ENCODE data around the gene DLGAP1. TPM values are rescaled to one million over a fixed set of nuclear protein-coding genes. Genes with fewer than 3 reads are reported as not detected.

DLGAP1 gene
- total RNA-seq, 1 experiment from 2014 or later: 23.2 TPM

DNA sequence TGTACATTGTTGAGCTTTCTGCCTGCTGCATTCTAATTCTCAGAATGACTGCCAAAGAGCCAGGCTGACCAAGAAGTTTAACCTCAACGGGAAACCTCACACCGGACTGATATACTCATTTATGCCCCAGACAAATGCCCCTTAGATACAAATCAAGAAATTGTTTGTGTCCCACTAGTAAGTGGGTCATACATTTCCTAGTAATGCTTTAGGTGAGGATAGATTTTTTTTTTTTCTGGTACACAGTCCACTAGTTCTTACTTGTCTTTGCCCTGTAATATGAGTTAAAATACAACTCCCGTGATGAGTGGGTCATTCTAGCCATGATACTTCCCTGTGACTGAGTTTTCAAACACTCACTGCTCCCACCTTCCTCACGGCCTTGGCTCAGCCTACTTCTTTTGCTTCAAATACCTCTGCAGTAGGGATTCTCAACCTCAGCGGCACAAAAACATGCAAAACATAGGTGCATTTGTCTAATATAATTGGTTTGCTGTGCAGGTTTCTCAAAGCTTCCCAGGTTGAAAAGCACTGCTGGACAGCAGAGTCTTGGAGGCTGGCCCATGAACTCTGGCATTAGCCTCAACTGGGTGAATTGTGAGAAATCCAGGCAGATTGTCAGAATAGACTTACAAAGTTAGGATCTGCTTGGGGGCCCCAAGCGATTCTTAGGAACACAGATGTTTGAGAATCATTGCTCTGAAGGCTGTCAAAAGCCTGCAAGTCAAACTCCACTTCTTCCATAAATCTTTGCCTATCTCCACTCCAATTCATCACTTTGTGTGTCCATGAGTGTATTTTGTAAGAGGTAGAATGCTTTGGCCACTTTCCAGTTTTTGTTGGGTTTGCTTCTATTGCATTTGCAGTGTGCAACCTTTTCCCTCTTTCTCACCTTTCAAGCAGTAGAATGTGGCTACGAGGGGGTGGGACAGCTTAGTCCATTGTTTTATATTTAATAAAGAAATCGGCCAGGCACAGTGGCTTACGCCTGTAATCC is 969.7 kb downstream of the DLGAP1 start:
- H2BK5ac ChIP-seq (ENCODE audit: insufficient read length, low read length): no peak overlapping the region
- H3K79me2 ChIP-seq (ENCODE audit: insufficient read depth, low read length): no peaks in the 10 kb centered on the region
- H3K4me2 ChIP-seq (ENCODE audit: insufficient read depth, insufficient read length, low read length): no peak overlapping the region
- H3K23me2 ChIP-seq (ENCODE audit: insufficient read length, low read depth, low read length, poor library complexity, severe bottlenecking): no peaks in the 10 kb centered on the region
- H2BK120ac ChIP-seq (ENCODE audit: low read depth, low read length, poor library complexity, severe bottlenecking): no peak overlapping the region
- H4K8ac ChIP-seq (replicated peaks; ENCODE audit: insufficient read length, low read depth, low read length): no peak overlapping the region
- H3K4me1 ChIP-seq (ENCODE audit: insufficient read depth, low read length): no peaks in the 10 kb centered on the region; the same call in 1 of the 2 replicates
- no peaks in the 10 kb centered on the region for H3K27me3 ChIP-seq (ENCODE audit: insufficient read depth, low read length)
- H2BK20ac ChIP-seq (ENCODE audit: low read depth, low read length, poor library complexity, severe bottlenecking): no peak overlapping the region
- no peak overlapping the region for H3K4me3 Mint-ChIP-seq
- H3K9me3 ChIP-seq (ENCODE audit: control insufficient read depth, low read depth, low read length): no peaks in the 10 kb centered on the region
- TF ChIP-seq, protein P1, sequence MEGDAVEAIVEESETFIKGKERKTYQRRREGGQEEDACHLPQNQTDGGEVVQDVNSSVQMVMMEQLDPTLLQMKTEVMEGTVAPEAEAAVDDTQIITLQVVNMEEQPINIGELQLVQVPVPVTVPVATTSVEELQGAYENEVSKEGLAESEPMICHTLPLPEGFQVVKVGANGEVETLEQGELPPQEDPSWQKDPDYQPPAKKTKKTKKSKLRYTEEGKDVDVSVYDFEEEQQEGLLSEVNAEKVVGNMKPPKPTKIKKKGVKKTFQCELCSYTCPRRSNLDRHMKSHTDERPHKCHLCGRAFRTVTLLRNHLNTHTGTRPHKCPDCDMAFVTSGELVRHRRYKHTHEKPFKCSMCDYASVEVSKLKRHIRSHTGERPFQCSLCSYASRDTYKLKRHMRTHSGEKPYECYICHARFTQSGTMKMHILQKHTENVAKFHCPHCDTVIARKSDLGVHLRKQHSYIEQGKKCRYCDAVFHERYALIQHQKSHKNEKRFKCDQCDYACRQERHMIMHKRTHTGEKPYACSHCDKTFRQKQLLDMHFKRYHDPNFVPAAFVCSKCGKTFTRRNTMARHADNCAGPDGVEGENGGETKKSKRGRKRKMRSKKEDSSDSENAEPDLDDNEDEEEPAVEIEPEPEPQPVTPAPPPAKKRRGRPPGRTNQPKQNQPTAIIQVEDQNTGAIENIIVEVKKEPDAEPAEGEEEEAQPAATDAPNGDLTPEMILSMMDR (conservative IDR thresholded peaks at IDR 0.05): no peak
- H3K23ac ChIP-seq (ENCODE audit: insufficient read length, low read depth, low read length): no peak overlapping the region
- H3K18ac ChIP-seq (ENCODE audit: insufficient read length, low read depth, low read length): no peak overlapping the region
- no peak overlapping the region for H3K27ac Mint-ChIP-seq
- H3K56ac ChIP-seq (ENCODE audit: insufficient read length, low read depth, low read length): no peak overlapping the region
- H3K36me3 Mint-ChIP-seq (ENCODE audit: insufficient read depth in 1 of 3, low read depth in 3 of 3): no peaks in the 10 kb centered on the region
- H3K9ac ChIP-seq (ENCODE audit: extremely low read depth, insufficient read length, low read length): no peak overlapping the region
- WGBS (ENCODE audit: extremely low coverage, insufficient read length, low lambda C conversion rate): no CpG with 5 or more reads among the region's 9 CpGs
- no peaks in the 10 kb centered on the region for H3K27me3 Mint-ChIP-seq (ENCODE audit: low read depth)
- H4K91ac ChIP-seq (ENCODE audit: insufficient read length, low read depth, low read length): no peak overlapping the region
- H3K14ac ChIP-seq (ENCODE audit: insufficient read depth, low read length): no peak overlapping the region
- H4K20me1 ChIP-seq (ENCODE audit: control insufficient read depth, insufficient read depth, insufficient read length): no peaks in the 10 kb centered on the region
- no peak for DNase-seq
- no peak overlapping the region for H3T11ph ChIP-seq (ENCODE audit: low read length)
- no peaks in the 10 kb centered on the region for H3K9me3 Mint-ChIP-seq
- H3K27ac ChIP-seq (ENCODE audit: insufficient read length, low read depth, low read length): no peak overlapping the region
- H2AFZ ChIP-seq (ENCODE audit: low read length): no peak overlapping the region
- no peak overlapping the region for H2BK15ac ChIP-seq (ENCODE audit: low read depth, low read length)
- H2BK12ac ChIP-seq (ENCODE audit: insufficient read length, low read depth, low read length): no peak overlapping the region
- H2AK5ac ChIP-seq (ENCODE audit: insufficient read length, low read length): no peak overlapping the region
- H4K5ac ChIP-seq (ENCODE audit: insufficient read length, low read depth, low read length): no peak overlapping the region
- H3K4me1 Mint-ChIP-seq: peaks cover 24 to 26% of the 10 kb centered on the region in 2 experiments
- H3K4ac ChIP-seq (ENCODE audit: low read depth, low read length): no peak overlapping the region
- H3K79me1 ChIP-seq (ENCODE audit: insufficient read depth, low read depth, low read length, poor library complexity, severe bottlenecking): no peaks in the 10 kb centered on the region
